NCI-H187 treated with DMSO at 0.1 percent for 48 hours (cell line): ENCODE results near the gene NT5C1A.

Source experiments
- DNase-seq: peaks from one replicate; lab custom pipeline; 2025; lab: John Stamatoyannopoulos, UW

The NT5C1A gene

GRCh38 chr1:39659538-39659937, 12.4 kb downstream of the NT5C1A start:
- no peak for DNase-seq

GRCh38 chr1:39659110-39659509, 12.8 kb downstream of the NT5C1A start:
- DNase-seq: no peak

- peak; percentile 9 for DNase-seq
These were observed 13.9 kb downstream of the NT5C1A start for GRCh38 chr1:39657923-39658485.

GRCh38 chr1:39657402-39657801, 14.5 kb downstream of the NT5C1A start:
- no peak for DNase-seq

- no peak for DNase-seq
These were observed 15.5 kb downstream of the NT5C1A start for GRCh38 chr1:39656391-39656790.

- no peak for DNase-seq
These were observed 16.2 kb downstream of the NT5C1A start for GRCh38 chr1:39655578-39656268.

GRCh38 chr1:39654291-39654690, 17.6 kb downstream of the NT5C1A start:
- DNase-seq: no peak

- no peak for DNase-seq
These were observed 18.3 kb downstream of the NT5C1A start for GRCh38 chr1:39653546-39654031.

- no peak for DNase-seq
These were observed 19.4 kb downstream of the NT5C1A start for GRCh38 chr1:39652554-39652953.

- no peak for DNase-seq
These were observed 19.8 kb downstream of the NT5C1A start for GRCh38 chr1:39652105-39652504.

- DNase-seq: no peak
These were observed 21.5 kb downstream of the NT5C1A start for GRCh38 chr1:39650431-39650830.

- no peak for DNase-seq
These were observed 22.2 kb downstream of the NT5C1A start for GRCh38 chr1:39649636-39650185.

GRCh38 chr1:39648496-39648895, 23.4 kb downstream of the NT5C1A start:
- no peak for DNase-seq

GRCh38 chr1:39647247-39647646, 24.7 kb downstream of the NT5C1A start:
- DNase-seq: no peak

GRCh38 chr1:39646232-39647081, 25.4 kb downstream of the NT5C1A start:
- no peak for DNase-seq

- no peak for DNase-seq
These were observed 26.4 kb downstream of the NT5C1A start for GRCh38 chr1:39645411-39646043.

- DNase-seq: no peak
These were observed 28.2 kb downstream of the NT5C1A start for GRCh38 chr1:39643705-39644104.

GRCh38 chr1:39642796-39643195, 29.1 kb downstream of the NT5C1A start:
- DNase-seq: no peak

GRCh38 chr1:39640861-39641260, 31.0 kb downstream of the NT5C1A start:
- no peak for DNase-seq

- no peak for DNase-seq
These were observed 32.4 kb downstream of the NT5C1A start, which contains the start of gene HEYL for GRCh38 chr1:39639305-39640130. Gene HEYL, minus strand, starts transcription at chr1:39639643. Its CDS starts 18 bp downstream, at chr1:39639625.

- DNase-seq: no peak
These were observed 33.0 kb downstream of the NT5C1A start for GRCh38 chr1:39638965-39639304.
